HepG2 (cell line): ENCODE data around the gene MCRS1. TPM values are rescaled to one million over a fixed set of nuclear protein-coding genes. Genes with fewer than 3 reads are reported as not detected.

ENCODE experiments used
- ATAC-seq: fragments of 200-7000 bp; cut with Tn5 transposase; 3 replicates; pipeline ENCODE4 v1.9.1; 2020; ENCODE audit warnings: mild to moderate bottlenecking, moderate library complexity
- BruUV-seq: library from RNA; stranded (reverse); fragments of 400-500 nt; replicated peaks from 2 replicates; lab custom pipeline; 2021; lab: Mats Ljungman, UMichigan
- CTCF ChIA-PET: fragments of 300-600 bp; formaldehyde crosslinking; extraction: SDS; loops from one replicate; lab custom pipeline; 2021; ENCODE audit warnings: low total read pairs, inconsistent platforms, low intra/inter-chr PET ratio; lab: Yijun Ruan, JAX
- POLR2A ChIA-PET: fragments of 350-600 bp; sonication (Branson Sonifier 250); formaldehyde crosslinking; loops from one replicate; lab custom pipeline; 2020; ENCODE audit warnings: antibody characterized with exemption, inconsistent platforms; lab: Yijun Ruan, JAX
- DNase-seq: peaks from one replicate; pipeline ENCODE4 v3.0.0-alpha.2; 2015; ENCODE audit warnings: low spot score
- FAIRE-seq: peaks from 3 replicates; lab custom pipeline; 2011; peaks lifted over from hg19 to GRCh38; lab: Jason Lieb, UNC
- H2AFZ ChIP-seq: one replicate; pipeline ENCODE4 v1.6.1; 2011; ENCODE audit warnings: low read length, inconsistent platforms
- H3K27ac ChIP-seq: fragments of 300-600 bp; 3 replicates; pipeline ENCODE4 v1.8.0; 2011; ENCODE audit warnings: mixed run types, mild to moderate bottlenecking, mixed read lengths, low read length, inconsistent platforms; ENCODE audit not compliant: insufficient read depth; ENCODE audit errors: extremely low read length
- H3K27me3 ChIP-seq, 2 experiments: fragments of 200-600 bp in 1 of 2; 2 replicates in 1 of 2; 3 replicates in 1 of 2; pipeline versions ENCODE4 v1.6.0 to v1.8.0; 2011; ENCODE audit warnings: low read length in 2 of 2, mild to moderate bottlenecking in 2 of 2, moderate library complexity in 2 of 2, inconsistent platforms in 1 of 2; ENCODE audit not compliant: insufficient read depth in 2 of 2, control insufficient read depth in 1 of 2
- H3K36me3 ChIP-seq, 2 experiments: fragments of 200-600 bp in 1 of 2; replicated peaks in 1 of 2; 2 replicates in 1 of 2; 3 replicates in 1 of 2; pipeline versions ENCODE4 v1.5.1 to v1.8.0; 2011; ENCODE audit warnings: low read length in 2 of 2, inconsistent platforms in 1 of 2; ENCODE audit not compliant: insufficient read depth in 2 of 2, control insufficient read depth in 1 of 2
- H3K4me1 ChIP-seq: 2 replicates; pipeline ENCODE4 v1.5.1; 2012; ENCODE audit warnings: low read length, inconsistent platforms; ENCODE audit not compliant: insufficient read depth
- H3K4me2 ChIP-seq: 2 replicates; pipeline ENCODE4 v1.6.0; 2011; ENCODE audit warnings: low read depth, low read length, inconsistent platforms
- H3K4me3 ChIP-seq, 3 experiments: fragments of 200-600 bp in 1 of 3; sonication (generic), shearing (Covaris generic) in 1 of 3; replicated peaks in 1 of 3; 2 replicates each; pipeline ENCODE4 v1.5.1; 2011 to 2016; ENCODE audit warnings: low read length in 3 of 3, inconsistent platforms in 2 of 3, low read depth in 2 of 3, mild to moderate bottlenecking in 2 of 3, control low read depth in 1 of 3, mixed read lengths in 1 of 3; ENCODE audit not compliant: insufficient read depth in 1 of 3
- H3K79me2 ChIP-seq: one replicate; pipeline ENCODE4 v1.6.1; 2011; ENCODE audit warnings: low read length, inconsistent platforms; ENCODE audit not compliant: insufficient read depth
- H3K9ac ChIP-seq: 2 replicates; pipeline ENCODE4 v1.6.0; 2011; ENCODE audit warnings: mild to moderate bottlenecking, low read depth, low read length, inconsistent platforms; ENCODE audit not compliant: insufficient read depth
- H3K9me3 ChIP-seq: 2 replicates; pipeline ENCODE4 v1.5.1; 2012; ENCODE audit warnings: mild to moderate bottlenecking, low read length
- H4K20me1 ChIP-seq: 2 replicates; pipeline ENCODE4 v1.6.0; 2011; ENCODE audit warnings: inconsistent platforms, mild to moderate bottlenecking, low read length, moderate library complexity; ENCODE audit not compliant: insufficient read depth
- BRF2 ChIP-seq: sonication (generic); formaldehyde crosslinking; IDR thresholded peaks from 2 replicates; pipeline ENCODE4 v1.8.1; 2022; ENCODE audit warnings: mild to moderate bottlenecking, missing genetic modification reagents
- LCORL ChIP-seq, 2 experiments: fragments of 450-650 bp in 1 of 2; sonication (generic) in 1 of 2; formaldehyde crosslinking in 1 of 2; IDR thresholded peaks; 2 replicates each; pipeline versions ENCODE4 v1.5.0 to v1.6.1; 2017 to 2020; ENCODE audit warnings: antibody characterized with exemption in 1 of 2, missing genetic modification reagents in 1 of 2
- MTF2 ChIP-seq: sonication (generic); formaldehyde crosslinking; IDR thresholded peaks from 2 replicates; pipeline ENCODE4 v1.5.0; 2020; ENCODE audit warnings: missing genetic modification reagents, borderline replicate concordance
- POLR2AphosphoS2 ChIP-seq: IDR thresholded peaks from 2 replicates; pipeline ENCODE4 v1.6.1; 2011; ENCODE audit warnings: low read depth, low read length, improper control_type of control experiment
- SMARCE1 ChIP-seq: fragments of 450-650 bp; IDR thresholded peaks from 2 replicates; pipeline ENCODE4 v1.6.1; 2017; ENCODE audit warnings: borderline replicate concordance
- ZNF75D ChIP-seq: sonication (generic); formaldehyde crosslinking; IDR thresholded peaks from 2 replicates; pipeline ENCODE4 v1.8.1; 2023; ENCODE audit warnings: missing genetic modification reagents, mild to moderate bottlenecking, borderline replicate concordance
- WGBS: methylation state at CpG from one replicate; pipeline ENCODE4 v1.1.6; 2017; ENCODE audit warnings: low lambda C conversion rate; 5-methylcytosine and 5-hydroxymethylcytosine counted together
- in situ Hi-C: cut with HindIII; loops from 2 replicates; pipeline ENCODE4 v1.10.0; 2017; ENCODE audit warnings: low pct_unique_long_range_greater_than_20kb; ENCODE audit not compliant: extremely low pct_ligation_motif_present
- intact Hi-C: fragments of 100-400 bp; cut with micrococcal nuclease; formaldehyde crosslinking; loops from one replicate; pipeline ENCODE4 v1.10.0; 2022; ENCODE audit not compliant: unreplicated experiment
- polyA plus RNA-seq, 8 experiments: library from polyadenylated mRNA; depleted of rRNA in 3 of 8; stranded (reverse) in 7 of 8; unstranded in 1 of 8; fragments of >200 nt; fragmentation: Illumina TruSeq in 4 of 8; extraction: Trizol in 4 of 8; gene quantifications; 2 replicates each; pipeline versions ENCODE4 v1.2.1 to v1.2.3, GENCODE V29; 2011 to 2016; ENCODE audit warnings: low read depth in 4 of 8, missing spikeins in 1 of 8, mixed read lengths in 1 of 8; ENCODE audit not compliant: insufficient read depth in 1 of 8
- total RNA-seq, 5 experiments: library from RNA; depleted of rRNA; stranded (reverse); fragments of >200 nt; fragmentation: Illumina TruSeq; extraction: Trizol; gene quantifications; 2 replicates each; pipeline ENCODE4 v1.2.3, GENCODE V29; 2016; ENCODE audit warnings: low read depth in 1 of 5
- TF ChIP-seq, protein P1 (sequence below): sonication (generic); formaldehyde crosslinking; IDR thresholded peaks from 2 replicates; pipeline ENCODE4 v1.5.0; 2020; ENCODE audit warnings: mild to moderate bottlenecking, missing genetic modification reagents
- TF ChIP-seq, protein P2 (sequence below): sonication (generic); formaldehyde crosslinking; IDR thresholded peaks from 2 replicates; pipeline ENCODE4 v1.9.0; 2021; ENCODE audit warnings: missing genetic modification reagents, mild to moderate bottlenecking, borderline replicate concordance

Gene MCRS1
- total and polyA plus RNA-seq, 2 of the 13 experiments (the other 11 are each of a cell fraction or from before 2014, with no cell fraction given), result 51.0 to 66.3 TPM

DNA sequence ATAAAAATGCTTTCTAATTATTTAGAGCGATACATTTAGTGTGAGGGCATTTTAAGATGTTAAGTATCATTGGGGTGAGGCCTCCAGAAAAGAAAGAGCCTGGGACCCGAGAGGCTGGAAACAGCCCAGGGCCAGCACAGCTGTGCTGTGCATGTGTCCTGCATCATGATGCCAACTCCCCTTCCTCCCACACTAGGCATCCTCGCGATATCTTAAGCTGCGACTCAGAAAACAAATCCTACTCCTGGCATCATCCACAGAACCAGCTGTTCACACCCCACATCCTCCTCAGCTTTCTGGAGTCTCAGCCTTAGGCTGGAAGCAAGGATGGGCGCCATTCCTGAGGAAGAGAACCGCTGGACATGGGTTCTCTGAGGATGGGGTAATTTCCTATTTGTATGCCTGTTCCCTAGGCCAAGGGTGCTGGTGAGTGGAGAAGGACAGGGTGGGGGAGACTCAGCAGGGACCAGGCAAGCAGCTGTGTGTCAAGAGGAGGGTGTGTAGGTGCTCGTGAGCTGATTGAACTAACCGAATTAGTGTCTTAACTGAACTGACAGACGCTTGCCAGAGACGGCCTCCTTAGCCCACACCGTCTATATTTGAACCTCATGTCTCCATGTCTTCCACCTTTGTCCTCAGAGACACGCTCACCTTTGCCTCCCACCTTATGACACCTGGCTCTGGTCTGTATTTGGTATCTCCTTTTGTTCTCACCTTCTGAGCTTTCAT, 15.6 kb upstream of the MCRS1 start:
- H3K9me3 ChIP-seq, result no peaks in the 10 kb centered on the region
- no peak overlapping the region for H3K27ac ChIP-seq
- ChIA-PET POLR2A (interaction anchor here (1.0 kb wide), 1 partner anchor 13 kb away, joined by 3 read pairs; no protein-coding TSS in a partner anchor), CTCF (no interaction called here)
- DNase-seq (no peak), FAIRE-seq (no peak), ATAC-seq (no peak)
- no peak overlapping the region for H3K4me3 ChIP-seq
- no peaks in the 10 kb centered on the region for H4K20me1 ChIP-seq
- H3K4me2 ChIP-seq, result no peak overlapping the region
- 95% methylated on average over 13 of the region's 13 CpGs for WGBS
- H3K79me2 ChIP-seq, result no peaks in the 10 kb centered on the region
- H3K27me3 ChIP-seq, result no peaks in the 10 kb centered on the region
- H3K4me1 ChIP-seq, result peaks cover 25% of the 10 kb centered on the region
- BruUV-seq, result no TSS peak
- H3K9ac ChIP-seq, result no peak overlapping the region
- TF ChIP-seq LCORL (IDR thresholded peaks at IDR 0.05), result no peak
- no peak for TF ChIP-seq LCORL (CRISPR knock-in tag; IDR thresholded peaks at IDR 0.05)
- no peak for TF ChIP-seq POLR2AphosphoS2
- TF ChIP-seq, protein P1, sequence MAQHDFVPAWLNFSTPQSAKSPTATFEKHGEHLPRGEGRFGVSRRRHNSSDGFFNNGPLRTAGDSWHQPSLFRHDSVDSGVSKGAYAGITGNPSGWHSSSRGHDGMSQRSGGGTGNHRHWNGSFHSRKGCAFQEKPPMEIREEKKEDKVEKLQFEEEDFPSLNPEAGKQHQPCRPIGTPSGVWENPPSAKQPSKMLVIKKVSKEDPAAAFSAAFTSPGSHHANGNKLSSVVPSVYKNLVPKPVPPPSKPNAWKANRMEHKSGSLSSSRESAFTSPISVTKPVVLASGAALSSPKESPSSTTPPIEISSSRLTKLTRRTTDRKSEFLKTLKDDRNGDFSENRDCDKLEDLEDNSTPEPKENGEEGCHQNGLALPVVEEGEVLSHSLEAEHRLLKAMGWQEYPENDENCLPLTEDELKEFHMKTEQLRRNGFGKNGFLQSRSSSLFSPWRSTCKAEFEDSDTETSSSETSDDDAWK (CRISPR knock-in tag), result no peak
- no peak for TF ChIP-seq MTF2
- TF ChIP-seq, protein P2, sequence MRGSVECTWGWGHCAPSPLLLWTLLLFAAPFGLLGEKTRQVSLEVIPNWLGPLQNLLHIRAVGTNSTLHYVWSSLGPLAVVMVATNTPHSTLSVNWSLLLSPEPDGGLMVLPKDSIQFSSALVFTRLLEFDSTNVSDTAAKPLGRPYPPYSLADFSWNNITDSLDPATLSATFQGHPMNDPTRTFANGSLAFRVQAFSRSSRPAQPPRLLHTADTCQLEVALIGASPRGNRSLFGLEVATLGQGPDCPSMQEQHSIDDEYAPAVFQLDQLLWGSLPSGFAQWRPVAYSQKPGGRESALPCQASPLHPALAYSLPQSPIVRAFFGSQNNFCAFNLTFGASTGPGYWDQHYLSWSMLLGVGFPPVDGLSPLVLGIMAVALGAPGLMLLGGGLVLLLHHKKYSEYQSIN (CRISPR knock-in tag), result no peak
- no peak for TF ChIP-seq ZNF75D (CRISPR knock-in tag)
- no peak for TF ChIP-seq BRF2 (CRISPR knock-in tag)
- TF ChIP-seq SMARCE1, result no peak
- peaks cover 6 to 10% of the 10 kb centered on the region in 2 experiments; a peak in 4 of 5 replicates for H3K36me3 ChIP-seq
- H2AFZ ChIP-seq, result no peak overlapping the region
- intact Hi-C loops (no loop called here), in situ Hi-C loops (no loop called here)
